ENCODE results near the gene CADM3.

CADM3 gene

GRCh38 chr1:159197561-159198557 lies 26.4 kb downstream of the CADM3 start:
- Histone ChIP-seq H3K27me3 (ENCODE audit: low read depth, low read length) (peaks cover 11% of the 10 kb centered on the region), H3K36me3 (replicated peaks; ENCODE audit: low read depth, low read length) (no peaks in the 10 kb centered on the region), H4K20me1 (ENCODE audit: insufficient read depth, low read length) (no peaks in the 10 kb centered on the region), H3K27ac (ENCODE audit: low read length) (no peak overlapping the region), H3K9me3 (ENCODE audit: insufficient read depth, low read length) (no peaks in the 10 kb centered on the region), H3K9ac (ENCODE audit: low read length) (no peak overlapping the region), H3K4me3 (ENCODE audit: low read length) (no peak overlapping the region), H3K4me2 (ENCODE audit: low read length) (no peak overlapping the region), H2AFZ (ENCODE audit: low read depth, low read length) (no peak overlapping the region), H3K79me2 (ENCODE audit: low read length) (no peaks in the 10 kb centered on the region), H3K4me1 (ENCODE audit: low read length) (0 out of 2 replicates have a peak, but pooled peaks cover 3% of the 10 kb centered on the region)
- TF ChIP-seq CTCF (IDR thresholded peaks at IDR 0.05; ENCODE audit: low read depth, low read length), result peak; percentile 92
- no peak for TF ChIP-seq EZH2phosphoT487 (IDR thresholded peaks at IDR 0.05; ENCODE audit: low read depth)

GRCh38 chr1:159199901-159200300 lies 28.5 kb downstream of the CADM3 start:
- H3K27me3 ChIP-seq (ENCODE audit: low read depth, low read length), result peaks cover 11% of the 10 kb centered on the region
- H4K20me1 ChIP-seq (ENCODE audit: insufficient read depth, low read length), result no peaks in the 10 kb centered on the region
- no peaks in the 10 kb centered on the region for H3K9me3 ChIP-seq (ENCODE audit: insufficient read depth, low read length)
- H3K9ac ChIP-seq (ENCODE audit: low read length), result no peak overlapping the region
- H3K79me2 ChIP-seq (ENCODE audit: low read length), result no peaks in the 10 kb centered on the region
- no peak overlapping the region for H3K4me2 ChIP-seq (ENCODE audit: low read length)
- TF ChIP-seq CTCF (IDR thresholded peaks at IDR 0.05; ENCODE audit: low read depth, low read length) (no peak), EZH2phosphoT487 (IDR thresholded peaks at IDR 0.05; ENCODE audit: low read depth) (no peak)
- peaks cover 21% of the 10 kb centered on the region for H3K4me1 ChIP-seq (ENCODE audit: low read length)
- no peaks in the 10 kb centered on the region for H3K36me3 ChIP-seq (replicated peaks; ENCODE audit: low read depth, low read length)
- H3K27ac ChIP-seq (ENCODE audit: low read length), result no peak overlapping the region
- H3K4me3 ChIP-seq (ENCODE audit: low read length), result no peak overlapping the region
- no peak overlapping the region for H2AFZ ChIP-seq (ENCODE audit: low read depth, low read length)

GRCh38 chr1:159200769-159201168 lies 29.4 kb downstream of the CADM3 start:
- H3K9ac ChIP-seq (ENCODE audit: low read length), result no peak overlapping the region
- H3K4me1 ChIP-seq (ENCODE audit: low read length), result peaks cover 22% of the 10 kb centered on the region
- H3K9me3 ChIP-seq (ENCODE audit: insufficient read depth, low read length), result no peaks in the 10 kb centered on the region
- no peaks in the 10 kb centered on the region for H3K36me3 ChIP-seq (replicated peaks; ENCODE audit: low read depth, low read length)
- TF ChIP-seq EZH2phosphoT487 (IDR thresholded peaks at IDR 0.05; ENCODE audit: low read depth) (no peak), CTCF (IDR thresholded peaks at IDR 0.05; ENCODE audit: low read depth, low read length) (no peak)
- no peaks in the 10 kb centered on the region for H3K79me2 ChIP-seq (ENCODE audit: low read length)
- no peak overlapping the region for H3K4me3 ChIP-seq (ENCODE audit: low read length)
- H3K4me2 ChIP-seq (ENCODE audit: low read length), result no peak overlapping the region
- H3K27me3 ChIP-seq (ENCODE audit: low read depth, low read length), result peaks cover 11% of the 10 kb centered on the region
- H3K27ac ChIP-seq (ENCODE audit: low read length), result no peak overlapping the region
- no peaks in the 10 kb centered on the region for H4K20me1 ChIP-seq (ENCODE audit: insufficient read depth, low read length)
- H2AFZ ChIP-seq (ENCODE audit: low read depth, low read length), result no peak overlapping the region

- Histone ChIP-seq H3K9ac (ENCODE audit: low read length) (no peak overlapping the region), H4K20me1 (ENCODE audit: insufficient read depth, low read length) (no peaks in the 10 kb centered on the region), H3K4me2 (ENCODE audit: low read length) (no peak overlapping the region), H2AFZ (ENCODE audit: low read depth, low read length) (no peak overlapping the region), H3K79me2 (ENCODE audit: low read length) (no peaks in the 10 kb centered on the region), H3K36me3 (replicated peaks; ENCODE audit: low read depth, low read length) (no peaks in the 10 kb centered on the region), H3K9me3 (ENCODE audit: insufficient read depth, low read length) (no peaks in the 10 kb centered on the region), H3K27ac (ENCODE audit: low read length) (no peak overlapping the region), H3K27me3 (ENCODE audit: low read depth, low read length) (peaks cover 11% of the 10 kb centered on the region), H3K4me1 (ENCODE audit: low read length) (peaks cover 27% of the 10 kb centered on the region), H3K4me3 (ENCODE audit: low read length) (no peak overlapping the region)
- TF ChIP-seq CTCF (IDR thresholded peaks at IDR 0.05; ENCODE audit: low read depth, low read length) (no peak), EZH2phosphoT487 (IDR thresholded peaks at IDR 0.05; ENCODE audit: low read depth) (no peak)
Measured at GRCh38 chr1:159201642-159202041, 30.2 kb downstream of the CADM3 start.

Data from OCI-LY3 (cell line).